ENCODE results near the gene ENG.

Gene ENG

GRCh38 chr9:127801955-127802575 lies 52.4 kb downstream of the ENG start:
- in situ Hi-C loops (cut with MboI; ENCODE audit: low sequenced_read_pairs), result no loop called here

GRCh38 chr9:127796852-127797370 lies 57.5 kb downstream of the ENG start:
- in situ Hi-C loops (cut with MboI; ENCODE audit: low sequenced_read_pairs), result no loop called here

GRCh38 chr9:127796225-127796813 lies 58.1 kb downstream of the ENG start:
- in situ Hi-C loops (cut with MboI; ENCODE audit: low sequenced_read_pairs), result no loop called here

GRCh38 chr9:127794001-127794791 lies 60.3 kb downstream of the ENG start:
- in situ Hi-C loops (cut with MboI; ENCODE audit: low sequenced_read_pairs), result no loop called here

- in situ Hi-C loops (cut with MboI; ENCODE audit: low sequenced_read_pairs), result no loop called here
Observed at GRCh38 chr9:127793093-127793708, 61.3 kb downstream of the ENG start.

GRCh38 chr9:127792417-127793031 lies 61.9 kb downstream of the ENG start:
- in situ Hi-C loops (cut with MboI; ENCODE audit: low sequenced_read_pairs), result no loop called here

- in situ Hi-C loops (cut with MboI; ENCODE audit: low sequenced_read_pairs), result no loop called here
Observed at GRCh38 chr9:127791085-127791484, 63.4 kb downstream of the ENG start.

- in situ Hi-C loops (cut with MboI; ENCODE audit: low sequenced_read_pairs), result no loop called here
Observed at GRCh38 chr9:127790094-127790855, 64.2 kb downstream of the ENG start.

GRCh38 chr9:127789179-127789578 lies 65.3 kb downstream of the ENG start:
- in situ Hi-C loops (cut with MboI; ENCODE audit: low sequenced_read_pairs), result no loop called here

- in situ Hi-C loops (cut with MboI; ENCODE audit: low sequenced_read_pairs), result no loop called here
Observed at GRCh38 chr9:127788337-127789011, 66.0 kb downstream of the ENG start.

- in situ Hi-C loops (cut with MboI; ENCODE audit: low sequenced_read_pairs), result no loop called here
Observed at GRCh38 chr9:127786773-127787104, 67.7 kb downstream of the ENG start.

- in situ Hi-C loops (cut with MboI; ENCODE audit: low sequenced_read_pairs), result no loop called here
Observed at GRCh38 chr9:127785933-127786772, 68.3 kb downstream of the ENG start, which contains the start of gene CDK9. Gene CDK9 (plus strand): TSS chr9:127786034. CDS start chr9:127786149, 115 bp downstream.

- in situ Hi-C loops (cut with MboI; ENCODE audit: low sequenced_read_pairs), result no loop called here
Observed at GRCh38 chr9:127785023-127785932, 69.2 kb downstream of the ENG start.

- in situ Hi-C loops (cut with MboI; ENCODE audit: low sequenced_read_pairs), result loop anchor here (5.0 kb wide), 1 partner anchor 46 kb away; the partner anchor contains the start of gene TOR2A
Observed at GRCh38 chr9:127783111-127784008, 71.1 kb downstream of the ENG start.

GRCh38 chr9:127781806-127782205 lies 72.7 kb downstream of the ENG start:
- in situ Hi-C loops (cut with MboI; ENCODE audit: low sequenced_read_pairs), result loop anchor here (5.0 kb wide), 1 partner anchor 45 kb away; the partner anchor contains the start of gene TOR2A

GRCh38 chr9:127780909-127781308 lies 73.5 kb downstream of the ENG start:
- in situ Hi-C loops (cut with MboI; ENCODE audit: low sequenced_read_pairs), result loop anchor here (5.0 kb wide), 1 partner anchor 44 kb away; the partner anchor contains the start of gene TOR2A

All from HL-60/S4 (cell line).